GM19467 (cell line): Measurements from ENCODE around the gene CRYBB2.
"Not testable (repeated sequence)": the region's sequence is repeated elsewhere in the genome, so short reads cannot be mapped to it uniquely, and the experiment has no call there.

Source experiments
- ATAC-seq: cut with Tn5 transposase; IDR thresholded peaks from one replicate; pipeline ENCODE4 v1.9.1; 2021; ENCODE audit warnings: mild to moderate bottlenecking, moderate library complexity; ENCODE audit not compliant: unreplicated experiment

The CRYBB2 gene

GRCh38 chr22:25219211-25219689 is at the start of gene CRYBB2:
TSS of gene CRYBB2 (plus strand) at chr22:25219639. CDS start at chr22:25221430, 1,791 bp downstream.
- ATAC-seq: no peak

GRCh38 chr22:25170426-25170980 is 48.9 kb upstream of the CRYBB2 start:
- no peak for ATAC-seq

- no peak for ATAC-seq
These were observed 47.3 kb upstream of the CRYBB2 start for GRCh38 chr22:25172153-25172552.

- no peak for ATAC-seq
These were observed 45.1 kb upstream of the CRYBB2 start for GRCh38 chr22:25174156-25174887.

- no peak for ATAC-seq
These were observed 44.5 kb upstream of the CRYBB2 start for GRCh38 chr22:25174888-25175411.

GRCh38 chr22:25176175-25176574 is 43.3 kb upstream of the CRYBB2 start:
- ATAC-seq: no peak

GRCh38 chr22:25176799-25177198 is 42.6 kb upstream of the CRYBB2 start:
- ATAC-seq: no peak

- ATAC-seq: no peak
These were observed 42.2 kb upstream of the CRYBB2 start for GRCh38 chr22:25177226-25177625.

GRCh38 chr22:25177895-25178294 is 41.5 kb upstream of the CRYBB2 start:
- no peak for ATAC-seq

- not testable (repeated sequence) for ATAC-seq
These were observed 41.1 kb upstream of the CRYBB2 start for GRCh38 chr22:25178348-25178747.

GRCh38 chr22:25178869-25179631 is 40.4 kb upstream of the CRYBB2 start:
- not testable (repeated sequence) for ATAC-seq

GRCh38 chr22:25182131-25183110 is 37.0 kb upstream of the CRYBB2 start:
- ATAC-seq: no peak

GRCh38 chr22:25183949-25184619 is 35.4 kb upstream of the CRYBB2 start:
- no peak for ATAC-seq

GRCh38 chr22:25186140-25186539 is 33.3 kb upstream of the CRYBB2 start:
- no peak for ATAC-seq

- ATAC-seq: no peak
These were observed 32.0 kb upstream of the CRYBB2 start for GRCh38 chr22:25187469-25187868.

GRCh38 chr22:25192406-25192805 is 27.0 kb upstream of the CRYBB2 start:
- ATAC-seq: no peak

- no peak for ATAC-seq
These were observed 26.3 kb upstream of the CRYBB2 start for GRCh38 chr22:25193130-25193529.

GRCh38 chr22:25193548-25193947 is 25.9 kb upstream of the CRYBB2 start:
- ATAC-seq: no peak

GRCh38 chr22:25196326-25196725 is 23.1 kb upstream of the CRYBB2 start:
- no peak for ATAC-seq

GRCh38 chr22:25197340-25197739 is 22.1 kb upstream of the CRYBB2 start:
- ATAC-seq: no peak
